Tibial nerve (tissue), 4 donors: ENCODE results near the gene GSTA1. TPM values are rescaled to one million over a fixed set of nuclear protein-coding genes. Genes with fewer than 3 reads are reported as not detected.
"Not testable (repeated sequence)": the region's sequence is repeated elsewhere in the genome, so short reads cannot be mapped to it uniquely, and the experiment has no call there.

ENCODE experiments used
- DNase-seq, 2 donors: peaks; one replicate each; pipeline ENCODE4 v3.0.0-alpha.2; 2019; ENCODE audit warnings: low spot score in 2 of 2
- H3K27ac ChIP-seq, 4 donors: fragments of 200-600 bp; sonication (generic) in 3 of 4; one replicate each; pipeline ENCODE4 v1.5.1; 2017 to 2019; ENCODE audit warnings: mild to moderate bottlenecking in 1 of 4
- H3K27me3 ChIP-seq, 2 donors: fragments of 200-600 bp; sonication (generic) in 1 of 2; one replicate each; pipeline versions ENCODE4 v1.5.1 to v1.6.0; 2017 to 2019
- H3K36me3 ChIP-seq, 3 donors: fragments of 200-600 bp; sonication (generic); one replicate each; pipeline ENCODE4 v1.5.1; 2018 to 2019
- H3K4me1 ChIP-seq, 4 donors: fragments of 200-600 bp; sonication (generic) in 3 of 4; one replicate each; pipeline ENCODE4 v1.5.1; 2017 to 2019
- H3K4me3 ChIP-seq, 4 donors: fragments of 200-600 bp; sonication (generic) in 3 of 4; one replicate each; pipeline ENCODE4 v1.5.1; 2017 to 2019; ENCODE audit warnings: mild to moderate bottlenecking in 1 of 4, moderate library complexity in 1 of 4
- H3K9me3 ChIP-seq, 4 donors: fragments of 200-600 bp; sonication (generic) in 3 of 4; one replicate each; pipeline ENCODE4 v1.5.1; 2017 to 2019
- EP300 ChIP-seq, 2 donors: sonication (generic); formaldehyde crosslinking; IDR thresholded peaks; one replicate each; pipeline ENCODE4 v1.6.1; 2017; ENCODE audit warnings: antibody characterized with exemption in 2 of 2, mild to moderate bottlenecking in 1 of 2
- POLR2A ChIP-seq, 2 donors: fragments of 450-650 bp; IDR thresholded peaks; one replicate each; pipeline ENCODE4 v1.6.1; 2017; ENCODE audit warnings: antibody characterized with exemption in 2 of 2, mild to moderate bottlenecking in 2 of 2, moderate library complexity in 2 of 2
- WGBS, 2 donors: methylation state at CpG; one replicate each; pipeline ENCODE4 v1.1.5; 2018; 5-methylcytosine and 5-hydroxymethylcytosine counted together
- total RNA-seq, 4 donors: library from RNA; depleted of rRNA; stranded (reverse); fragments of >200 nt; gene quantifications; one replicate each; pipeline ENCODE4 v1.1.0, GENCODE V29; 2016
- TF ChIP-seq, protein P1 (sequence below), 5 experiments: fragments of 200-600 bp in 3 of 5; fragments of 450-650 bp in 2 of 5; sonication (generic) in 3 of 5; IDR thresholded peaks; one replicate each; pipeline ENCODE4 v1.5.1; 2016 to 2019; ENCODE audit warnings: antibody characterized with exemption in 5 of 5, mild to moderate bottlenecking in 3 of 5, moderate library complexity in 2 of 5

GSTA1 gene
- total RNA-seq, 4 donors from 2014 or later, result not detected

DNA sequence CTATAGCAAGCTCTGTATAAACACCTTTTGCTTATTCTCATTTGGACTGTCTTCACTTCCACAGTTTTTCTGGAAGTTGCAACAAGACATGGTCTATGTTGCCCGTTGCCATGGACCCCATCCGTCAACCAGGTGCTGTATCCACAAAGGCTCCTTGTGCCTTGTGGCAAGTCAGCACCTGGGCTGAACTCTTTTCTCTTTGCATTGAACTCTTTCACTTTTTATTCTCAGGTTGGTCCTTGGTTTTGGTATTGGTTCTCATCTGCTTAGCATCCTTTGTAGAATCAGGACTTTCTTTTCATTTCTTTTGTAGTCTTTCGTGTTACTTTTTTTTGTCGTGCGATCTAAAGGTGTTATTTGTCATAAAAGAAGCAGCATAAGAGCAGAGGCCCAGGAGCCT lies 5.0 kb upstream of the GSTA1 start:
- WGBS, 2 donors, result 93 to 94% methylated on average over 5 of the region's 5 CpGs
- Histone ChIP-seq H3K4me1 (no peaks in the 10 kb centered on the region), H3K36me3 (no peaks in the 10 kb centered on the region), H3K9me3 (no peaks in the 10 kb centered on the region), H3K27me3 (no peaks in the 10 kb centered on the region), H3K4me3 (no peak overlapping the region), H3K27ac (no peak overlapping the region)
- DNase-seq, result no peak
- TF ChIP-seq EP300 (IDR thresholded peaks at IDR 0.05), result no peak
- TF ChIP-seq, protein P1, sequence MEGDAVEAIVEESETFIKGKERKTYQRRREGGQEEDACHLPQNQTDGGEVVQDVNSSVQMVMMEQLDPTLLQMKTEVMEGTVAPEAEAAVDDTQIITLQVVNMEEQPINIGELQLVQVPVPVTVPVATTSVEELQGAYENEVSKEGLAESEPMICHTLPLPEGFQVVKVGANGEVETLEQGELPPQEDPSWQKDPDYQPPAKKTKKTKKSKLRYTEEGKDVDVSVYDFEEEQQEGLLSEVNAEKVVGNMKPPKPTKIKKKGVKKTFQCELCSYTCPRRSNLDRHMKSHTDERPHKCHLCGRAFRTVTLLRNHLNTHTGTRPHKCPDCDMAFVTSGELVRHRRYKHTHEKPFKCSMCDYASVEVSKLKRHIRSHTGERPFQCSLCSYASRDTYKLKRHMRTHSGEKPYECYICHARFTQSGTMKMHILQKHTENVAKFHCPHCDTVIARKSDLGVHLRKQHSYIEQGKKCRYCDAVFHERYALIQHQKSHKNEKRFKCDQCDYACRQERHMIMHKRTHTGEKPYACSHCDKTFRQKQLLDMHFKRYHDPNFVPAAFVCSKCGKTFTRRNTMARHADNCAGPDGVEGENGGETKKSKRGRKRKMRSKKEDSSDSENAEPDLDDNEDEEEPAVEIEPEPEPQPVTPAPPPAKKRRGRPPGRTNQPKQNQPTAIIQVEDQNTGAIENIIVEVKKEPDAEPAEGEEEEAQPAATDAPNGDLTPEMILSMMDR (IDR thresholded peaks at IDR 0.05), result no peak
- TF ChIP-seq POLR2A (IDR thresholded peaks at IDR 0.05), result no peak

DNA sequence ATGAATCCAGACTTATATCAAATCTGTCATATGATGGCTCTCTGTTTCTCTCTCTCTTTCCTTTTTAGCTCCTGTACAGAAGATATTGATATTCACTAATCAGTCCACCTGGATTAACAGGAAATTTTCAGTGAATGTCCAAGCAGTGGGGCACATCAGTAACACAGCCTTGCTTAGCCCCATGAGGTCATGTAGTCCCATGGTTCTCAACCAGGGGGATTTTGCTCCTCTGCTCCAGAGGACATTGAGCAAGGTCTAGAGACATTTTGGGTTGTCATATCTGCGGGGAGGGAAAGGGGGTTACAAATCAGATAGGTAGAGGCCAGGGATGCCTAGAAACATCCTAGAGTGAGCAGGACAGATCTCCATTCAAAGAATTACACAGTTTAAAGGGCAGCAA lies 810 bp downstream of the GSTA1 start:
- H3K27me3 ChIP-seq, result no peaks in the 10 kb centered on the region
- WGBS, 2 donors, result 94 to 100% methylated on average over 1 of the region's 1 CpG
- no peak for DNase-seq
- no peak overlapping the region for H3K4me3 ChIP-seq
- H3K36me3 ChIP-seq, result no peaks in the 10 kb centered on the region
- H3K27ac ChIP-seq, result no peak overlapping the region
- H3K9me3 ChIP-seq, result no peaks in the 10 kb centered on the region
- no peaks in the 10 kb centered on the region for H3K4me1 ChIP-seq
- TF ChIP-seq POLR2A (IDR thresholded peaks at IDR 0.05), result no peak

- DNase-seq, result no peak
- 93% methylated on average over 2 of the region's 2 CpGs for WGBS, 2 donors
- H3K9me3 ChIP-seq, result no peaks in the 10 kb centered on the region
- H3K4me3 ChIP-seq, result no peak overlapping the region
- no peak overlapping the region for H3K27ac ChIP-seq
- no peaks in the 10 kb centered on the region for H3K4me1 ChIP-seq
- H3K27me3 ChIP-seq, result no peaks in the 10 kb centered on the region
- H3K36me3 ChIP-seq, result no peaks in the 10 kb centered on the region
- TF ChIP-seq POLR2A (IDR thresholded peaks at IDR 0.05) (no peak), EP300 (IDR thresholded peaks at IDR 0.05) (no peak)
- TF ChIP-seq, protein P1 (IDR thresholded peaks at IDR 0.05), result no peak
Measured at GRCh38 chr6:52801188-52801841, 2.3 kb downstream of the GSTA1 start.

DNA sequence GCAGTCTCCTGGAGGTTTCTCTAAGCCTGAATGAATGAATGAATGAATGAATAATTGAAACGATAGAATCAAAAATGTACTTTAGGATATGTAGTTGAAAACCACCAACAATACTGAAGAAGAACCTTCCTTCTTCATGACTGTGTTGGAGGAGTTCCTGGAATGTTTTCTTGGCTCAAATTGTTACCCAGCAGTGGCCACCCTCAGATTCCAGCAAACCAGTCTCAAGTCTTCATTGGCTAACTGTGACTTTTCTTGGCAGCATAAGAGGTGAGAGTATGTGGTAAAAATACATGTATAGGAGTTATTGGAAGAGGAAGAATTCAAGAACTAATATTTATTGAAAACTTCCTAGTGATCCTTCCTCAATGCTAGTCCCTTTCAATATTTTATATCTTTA lies 4.3 kb downstream of the GSTA1 start:
- H3K27me3 ChIP-seq, H3K4me1 ChIP-seq, H3K9me3 ChIP-seq, H3K27ac ChIP-seq, H3K36me3 ChIP-seq, H3K4me3 ChIP-seq, DNase-seq: not testable (repeated sequence)
- WGBS, 2 donors, result 82 to 93% methylated on average over 1 of the region's 1 CpG

GRCh38 chr6:52794366-52794765 lies 9.2 kb downstream of the GSTA1 start:
- H3K27me3 ChIP-seq, H3K9me3 ChIP-seq, H3K27ac ChIP-seq, DNase-seq, H3K4me1 ChIP-seq, H3K36me3 ChIP-seq, H3K4me3 ChIP-seq: not testable (repeated sequence)
- WGBS, 2 donors, result 87 to 88% methylated on average over 2 of the region's 2 CpGs

GRCh38 chr6:52790861-52791260 lies 12.8 kb downstream of the GSTA1 start:
- no peaks in the 10 kb centered on the region for H3K27me3 ChIP-seq
- H3K4me3 ChIP-seq, result no peak overlapping the region
- no peaks in the 10 kb centered on the region for H3K36me3 ChIP-seq
- WGBS, 2 donors, result 0% methylated on average over 1 of the region's 1 CpG; no CpG with 5 or more reads in 1 of the 2 donors
- DNase-seq, result no peak
- H3K9me3 ChIP-seq, result peaks cover 0 to 5% (median 0%) of the 10 kb centered on the region in 4 donors
- TF ChIP-seq EP300 (IDR thresholded peaks at IDR 0.05) (no peak), POLR2A (IDR thresholded peaks at IDR 0.05) (no peak)
- TF ChIP-seq, protein P1 (IDR thresholded peaks at IDR 0.05), result no peak
- no peaks in the 10 kb centered on the region for H3K4me1 ChIP-seq
- no peak overlapping the region for H3K27ac ChIP-seq

DNA sequence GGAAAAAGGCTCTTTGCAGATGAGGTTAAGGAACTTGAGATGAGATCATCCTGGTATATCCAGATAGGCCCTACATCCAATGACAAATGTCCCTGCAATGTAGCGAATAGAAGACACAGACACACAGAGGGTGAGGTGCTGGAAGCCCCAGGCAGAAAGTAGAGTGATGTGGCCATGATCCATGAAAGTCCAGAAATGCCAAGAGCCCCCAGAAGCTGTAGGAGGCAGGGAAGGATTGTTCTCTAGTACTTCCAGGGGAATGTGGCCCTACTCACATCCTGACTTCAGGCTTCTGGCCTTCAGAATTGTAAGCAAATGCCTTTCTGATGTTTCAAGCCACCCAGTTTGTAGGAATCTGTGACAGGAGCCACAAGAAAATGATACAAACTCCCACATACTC lies 14.0 kb downstream of the GSTA1 start:
- H3K9me3 ChIP-seq, H3K4me1 ChIP-seq, H3K36me3 ChIP-seq, H3K27me3 ChIP-seq, H3K4me3 ChIP-seq, H3K27ac ChIP-seq, DNase-seq: not testable (repeated sequence)
- 71 to 100% methylated on average over 1 of the region's 1 CpG for WGBS, 2 donors
